ENCODE measurements around the gene SPTAN1. TPM values are rescaled to one million over a fixed set of nuclear protein-coding genes. Genes with fewer than 3 reads are reported as not detected.

SPTAN1 gene
- total and polyA plus RNA-seq, 4 donors: 70.0 to 438 (median 237) TPM

DNA sequence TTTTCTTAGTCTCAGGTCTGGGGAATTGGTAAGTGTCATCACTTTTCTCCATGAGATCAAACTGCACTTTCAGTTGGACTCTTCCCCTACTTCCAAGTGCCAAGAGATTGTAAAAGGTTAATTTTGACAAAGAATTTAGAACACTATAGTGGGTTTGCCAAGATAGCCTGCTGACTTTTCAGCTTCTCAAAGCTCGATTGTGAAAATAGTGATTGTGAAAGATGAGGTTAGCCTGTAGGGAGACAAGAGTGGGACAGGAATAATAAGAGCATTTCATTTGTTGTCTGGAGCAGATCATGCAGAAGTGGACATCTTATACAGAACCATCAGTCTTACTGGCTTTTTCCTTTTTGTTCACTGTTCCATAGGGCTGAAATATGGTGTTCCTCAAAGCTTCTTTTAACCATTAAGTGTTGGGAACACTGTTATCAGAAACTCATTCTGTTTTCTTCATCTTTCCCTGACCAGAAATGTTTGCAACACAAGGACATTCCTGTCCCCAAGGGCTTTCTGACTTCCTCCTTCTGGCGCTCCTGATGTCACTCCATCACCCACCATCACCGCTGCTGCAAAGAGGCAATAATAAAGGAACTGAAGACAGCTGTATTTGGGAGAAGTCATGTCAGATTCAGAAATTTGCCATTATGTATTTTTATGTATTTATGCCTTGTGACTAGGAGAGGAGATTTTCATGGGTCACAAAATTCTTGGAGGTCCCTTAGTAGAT is 11.6 kb upstream of the SPTAN1 start:
- ATAC-seq (ENCODE audit: insufficient read depth, low FRiP score) (no peak), DNase-seq (no peak)
- Histone ChIP-seq H3K4me3 (no peak overlapping the region), H3K9ac (ENCODE audit: insufficient read depth in 1 of 2, low read length in 2 of 2) (no peak overlapping the region), H3K36me3 (ENCODE audit: control insufficient read depth in 4 of 4, insufficient read depth in 4 of 4, low read length in 4 of 4) (peaks cover 5 to 38% (median 25%) of the 10 kb centered on the region in 4 donors), H3K27ac (ENCODE audit: low read depth in 1 of 2, low read length in 1 of 2) (no peak overlapping the region), H3K27me3 (ENCODE audit: control insufficient read depth in 3 of 3, insufficient read depth in 3 of 3, low read length in 2 of 3) (no peaks in the 10 kb centered on the region), H3K9me3 (ENCODE audit: control insufficient read depth in 4 of 4, insufficient read depth in 3 of 4, low read length in 3 of 4) (no peaks in the 10 kb centered on the region), H3K4me1 (ENCODE audit: control insufficient read depth in 5 of 5, insufficient read depth in 5 of 5, low read length in 5 of 5) (no peaks in the 10 kb centered on the region)
- TF ChIP-seq, protein P1, sequence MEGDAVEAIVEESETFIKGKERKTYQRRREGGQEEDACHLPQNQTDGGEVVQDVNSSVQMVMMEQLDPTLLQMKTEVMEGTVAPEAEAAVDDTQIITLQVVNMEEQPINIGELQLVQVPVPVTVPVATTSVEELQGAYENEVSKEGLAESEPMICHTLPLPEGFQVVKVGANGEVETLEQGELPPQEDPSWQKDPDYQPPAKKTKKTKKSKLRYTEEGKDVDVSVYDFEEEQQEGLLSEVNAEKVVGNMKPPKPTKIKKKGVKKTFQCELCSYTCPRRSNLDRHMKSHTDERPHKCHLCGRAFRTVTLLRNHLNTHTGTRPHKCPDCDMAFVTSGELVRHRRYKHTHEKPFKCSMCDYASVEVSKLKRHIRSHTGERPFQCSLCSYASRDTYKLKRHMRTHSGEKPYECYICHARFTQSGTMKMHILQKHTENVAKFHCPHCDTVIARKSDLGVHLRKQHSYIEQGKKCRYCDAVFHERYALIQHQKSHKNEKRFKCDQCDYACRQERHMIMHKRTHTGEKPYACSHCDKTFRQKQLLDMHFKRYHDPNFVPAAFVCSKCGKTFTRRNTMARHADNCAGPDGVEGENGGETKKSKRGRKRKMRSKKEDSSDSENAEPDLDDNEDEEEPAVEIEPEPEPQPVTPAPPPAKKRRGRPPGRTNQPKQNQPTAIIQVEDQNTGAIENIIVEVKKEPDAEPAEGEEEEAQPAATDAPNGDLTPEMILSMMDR (IDR thresholded peaks at IDR 0.05; ENCODE audit: control extremely low read depth, extremely low read depth): no peak
- WGBS, 2 donors: 33 to 66% methylated on average over 3 of the region's 3 CpGs

DNA sequence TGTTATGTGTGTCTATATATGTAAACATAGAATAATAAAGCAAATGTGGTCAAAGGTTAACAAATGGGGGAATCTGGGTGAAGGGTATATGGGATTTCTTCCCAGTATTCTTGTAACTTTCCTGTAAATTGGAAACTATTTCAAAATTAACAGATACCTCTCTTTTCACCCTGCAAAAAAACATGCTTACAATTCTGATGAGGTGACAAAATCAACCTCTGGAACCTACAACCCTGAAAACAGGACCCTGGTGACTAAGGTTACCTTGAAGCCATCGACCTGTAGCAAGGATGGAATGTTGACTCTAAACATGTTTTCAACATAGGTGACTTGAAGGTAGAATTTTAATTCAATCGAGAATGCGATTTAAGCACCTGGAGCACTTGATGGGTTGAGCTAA is 5.9 kb upstream of the SPTAN1 start:
- H3K27me3 ChIP-seq (ENCODE audit: control insufficient read depth in 3 of 3, insufficient read depth in 3 of 3, low read length in 2 of 3): no peaks in the 10 kb centered on the region
- peaks cover 0 to 14% (median 2%) of the 10 kb centered on the region in 5 donors for H3K4me1 ChIP-seq (ENCODE audit: control insufficient read depth in 5 of 5, insufficient read depth in 5 of 5, low read length in 5 of 5)
- no peak for DNase-seq
- H3K4me3 ChIP-seq: no peak overlapping the region
- WGBS, 2 donors: 70 to 84% methylated on average over 3 of the region's 3 CpGs
- H3K27ac ChIP-seq (ENCODE audit: low read depth in 1 of 2, low read length in 1 of 2): no peak overlapping the region
- peaks cover 0 to 6% (median 2%) of the 10 kb centered on the region in 4 donors for H3K36me3 ChIP-seq (ENCODE audit: control insufficient read depth in 4 of 4, insufficient read depth in 4 of 4, low read length in 4 of 4)
- no peak for ATAC-seq (ENCODE audit: insufficient read depth, low FRiP score)
- no peaks in the 10 kb centered on the region for H3K9me3 ChIP-seq (ENCODE audit: control insufficient read depth in 4 of 4, insufficient read depth in 3 of 4, low read length in 3 of 4)
- H3K9ac ChIP-seq (ENCODE audit: insufficient read depth in 1 of 2, low read length in 2 of 2): no peak overlapping the region
- TF ChIP-seq, protein P1 (IDR thresholded peaks at IDR 0.05; ENCODE audit: control extremely low read depth, extremely low read depth): no peak

DNA sequence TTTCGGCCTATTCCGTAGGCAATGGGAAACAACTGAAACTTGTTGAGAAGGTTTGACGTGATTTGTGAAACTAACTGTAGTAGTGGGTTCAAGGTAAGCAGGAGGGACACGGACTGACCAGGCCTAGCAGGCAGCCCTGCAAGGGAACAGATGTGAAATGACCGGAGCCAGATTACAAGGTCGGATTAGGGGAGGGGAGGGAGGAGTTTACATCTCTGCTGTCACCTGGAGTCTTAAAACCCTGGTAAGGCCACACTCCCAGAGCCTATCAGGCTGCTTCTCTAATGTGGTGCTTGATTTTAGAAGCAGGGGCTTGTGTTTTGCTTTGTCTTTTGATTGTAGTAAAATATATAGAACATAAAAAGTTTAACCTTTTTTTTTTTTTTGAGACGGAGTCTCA is 3.5 kb upstream of the SPTAN1 start:
- no peak for DNase-seq
- WGBS, 2 donors: 95 to 96% methylated on average over 7 of the region's 7 CpGs

More for the DNA sequence above, 3.5 kb upstream of the SPTAN1 start:
- Histone ChIP-seq H3K27ac (ENCODE audit: low read depth in 1 of 2, low read length in 1 of 2) (no peak overlapping the region), H3K36me3 (ENCODE audit: control insufficient read depth in 4 of 4, insufficient read depth in 4 of 4, low read length in 4 of 4) (no peaks in the 10 kb centered on the region), H3K9ac (ENCODE audit: insufficient read depth in 1 of 2, low read length in 2 of 2) (no peak overlapping the region), H3K4me3 (no peak overlapping the region), H3K27me3 (ENCODE audit: control insufficient read depth in 3 of 3, insufficient read depth in 3 of 3, low read length in 2 of 3) (no peaks in the 10 kb centered on the region), H3K9me3 (ENCODE audit: control insufficient read depth in 4 of 4, insufficient read depth in 3 of 4, low read length in 3 of 4) (no peaks in the 10 kb centered on the region), H3K4me1 (ENCODE audit: control insufficient read depth in 5 of 5, insufficient read depth in 5 of 5, low read length in 5 of 5) (peaks cover 0 to 24% (median 3%) of the 10 kb centered on the region in 5 donors)
- TF ChIP-seq, protein P1 (IDR thresholded peaks at IDR 0.05; ENCODE audit: control extremely low read depth, extremely low read depth): no peak
- ATAC-seq (ENCODE audit: insufficient read depth, low FRiP score): no peak

Measured in lung (tissue), 12 donors.